SK-N-SH treated with all-trans-retinoic acid at 6 μM for 48 hours (cell line): Measurements from ENCODE around the gene LSS.

Experiments
- ATAC-seq: fragments of 200-7000 bp; cut with Tn5 transposase; 3 replicates; pipeline ENCODE4 v1.9.1; 2020; ENCODE audit warnings: mild to moderate bottlenecking, moderate library complexity
- ARNTL ChIP-seq: fragments of 450-650 bp; formaldehyde crosslinking; IDR thresholded peaks from 2 replicates; pipeline ENCODE4 v1.5.0; 2020; ENCODE audit warnings: low read depth, mild to moderate bottlenecking, moderate library complexity, borderline replicate concordance
- CSDC2 ChIP-seq: fragments of 250-450 bp; sonication (Bioruptor Pico); IDR thresholded peaks from 2 replicates; pipeline ENCODE4 v1.5.0; 2020; ENCODE audit warnings: mild to moderate bottlenecking, moderate library complexity
- GLIS3 ChIP-seq: fragments of 250-450 bp; sonication (Bioruptor Pico); IDR thresholded peaks from 2 replicates; pipeline ENCODE4 v1.5.0; 2020; ENCODE audit warnings: mild to moderate bottlenecking, moderate library complexity
- ISL1 ChIP-seq: fragments of 250-450 bp; sonication (Bioruptor Pico); IDR thresholded peaks from 2 replicates; pipeline ENCODE4 v2.1.2; 2022; ENCODE audit warnings: mild to moderate bottlenecking, moderate library complexity
- OSR1 ChIP-seq: fragments of 250-450 bp; sonication (Bioruptor Pico); IDR thresholded peaks from 2 replicates; pipeline ENCODE4 v1.8.0; 2022; ENCODE audit warnings: moderate library complexity, mild to moderate bottlenecking, inconsistent platforms
- RARB ChIP-seq: fragments of 250-450 bp; sonication (Bioruptor Pico); IDR thresholded peaks from 2 replicates; pipeline ENCODE4 v1.8.0; 2021; ENCODE audit warnings: mild to moderate bottlenecking, moderate library complexity
- SNAI2 ChIP-seq: fragments of 250-450 bp; sonication (Bioruptor Pico); IDR thresholded peaks from 2 replicates; pipeline ENCODE4 v1.5.0; 2020; ENCODE audit warnings: mild to moderate bottlenecking, moderate library complexity
- TOX ChIP-seq: fragments of 250-450 bp; sonication (Bioruptor Pico); IDR thresholded peaks from 2 replicates; pipeline ENCODE4 v1.8.0; 2021; ENCODE audit warnings: mild to moderate bottlenecking, moderate library complexity, borderline replicate concordance
- ZC3H10 ChIP-seq: fragments of 250-450 bp; sonication (Bioruptor Pico); IDR thresholded peaks from 2 replicates; pipeline ENCODE4 v1.5.1; 2021; ENCODE audit warnings: mild to moderate bottlenecking, moderate library complexity
- ZFP3 ChIP-seq: fragments of 250-450 bp; sonication (Bioruptor Pico); IDR thresholded peaks from 2 replicates; pipeline ENCODE4 v1.5.0; 2020; ENCODE audit warnings: mild to moderate bottlenecking, moderate library complexity
- ZFP30 ChIP-seq: fragments of 450-650 bp; formaldehyde crosslinking; IDR thresholded peaks from 2 replicates; pipeline ENCODE4 v1.5.0; 2022; ENCODE audit warnings: mild to moderate bottlenecking, moderate library complexity
- ZNF565 ChIP-seq: fragments of 450-650 bp; formaldehyde crosslinking; conservative IDR thresholded peaks from 2 replicates; pipeline ENCODE4 v1.5.0; 2020; ENCODE audit warnings: low read depth, mild to moderate bottlenecking, moderate library complexity
- ZNF70 ChIP-seq: fragments of 450-650 bp; formaldehyde crosslinking; IDR thresholded peaks from 2 replicates; pipeline ENCODE4 v1.5.0; 2020; ENCODE audit warnings: mild to moderate bottlenecking, moderate library complexity
- TF ChIP-seq, protein P1 (sequence below): fragments of 250-450 bp; sonication (Bioruptor Pico); IDR thresholded peaks from 2 replicates; pipeline ENCODE4 v1.5.0; 2020; ENCODE audit warnings: mild to moderate bottlenecking, moderate library complexity
- TF ChIP-seq, protein P2 (sequence below): fragments of 250-450 bp; sonication (Bioruptor Pico); IDR thresholded peaks from 2 replicates; pipeline ENCODE4 v1.8.0; 2021; ENCODE audit warnings: low read depth, mild to moderate bottlenecking, moderate library complexity, borderline replicate concordance
- TF ChIP-seq, protein P3 (sequence below): fragments of 250-450 bp; sonication (Bioruptor Pico); IDR thresholded peaks from 2 replicates; pipeline ENCODE4 v1.8.0; 2020; ENCODE audit warnings: mild to moderate bottlenecking, moderate library complexity, borderline replicate concordance

The LSS gene

DNA sequence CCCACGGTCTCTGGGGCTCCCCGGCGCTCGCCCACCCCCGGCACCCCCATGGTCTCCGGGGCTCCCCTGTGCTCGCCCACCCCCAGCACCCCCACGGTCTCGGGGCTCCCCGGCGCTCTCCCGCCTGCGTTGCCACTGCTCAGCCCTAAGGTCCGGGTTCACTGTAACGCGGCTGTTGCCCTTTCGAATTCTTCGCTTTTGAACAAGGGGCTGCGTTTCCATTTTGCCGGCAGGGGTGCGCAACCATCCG, 68.0 kb downstream of the LSS start (continued):
- TF ChIP-seq, protein P1, sequence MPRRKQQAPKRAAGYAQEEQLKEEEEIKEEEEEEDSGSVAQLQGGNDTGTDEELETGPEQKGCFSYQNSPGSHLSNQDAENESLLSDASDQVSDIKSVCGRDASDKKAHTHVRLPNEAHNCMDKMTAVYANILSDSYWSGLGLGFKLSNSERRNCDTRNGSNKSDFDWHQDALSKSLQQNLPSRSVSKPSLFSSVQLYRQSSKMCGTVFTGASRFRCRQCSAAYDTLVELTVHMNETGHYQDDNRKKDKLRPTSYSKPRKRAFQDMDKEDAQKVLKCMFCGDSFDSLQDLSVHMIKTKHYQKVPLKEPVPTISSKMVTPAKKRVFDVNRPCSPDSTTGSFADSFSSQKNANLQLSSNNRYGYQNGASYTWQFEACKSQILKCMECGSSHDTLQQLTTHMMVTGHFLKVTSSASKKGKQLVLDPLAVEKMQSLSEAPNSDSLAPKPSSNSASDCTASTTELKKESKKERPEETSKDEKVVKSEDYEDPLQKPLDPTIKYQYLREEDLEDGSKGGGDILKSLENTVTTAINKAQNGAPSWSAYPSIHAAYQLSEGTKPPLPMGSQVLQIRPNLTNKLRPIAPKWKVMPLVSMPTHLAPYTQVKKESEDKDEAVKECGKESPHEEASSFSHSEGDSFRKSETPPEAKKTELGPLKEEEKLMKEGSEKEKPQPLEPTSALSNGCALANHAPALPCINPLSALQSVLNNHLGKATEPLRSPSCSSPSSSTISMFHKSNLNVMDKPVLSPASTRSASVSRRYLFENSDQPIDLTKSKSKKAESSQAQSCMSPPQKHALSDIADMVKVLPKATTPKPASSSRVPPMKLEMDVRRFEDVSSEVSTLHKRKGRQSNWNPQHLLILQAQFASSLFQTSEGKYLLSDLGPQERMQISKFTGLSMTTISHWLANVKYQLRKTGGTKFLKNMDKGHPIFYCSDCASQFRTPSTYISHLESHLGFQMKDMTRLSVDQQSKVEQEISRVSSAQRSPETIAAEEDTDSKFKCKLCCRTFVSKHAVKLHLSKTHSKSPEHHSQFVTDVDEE: no peak
- TF ChIP-seq, protein P2, sequence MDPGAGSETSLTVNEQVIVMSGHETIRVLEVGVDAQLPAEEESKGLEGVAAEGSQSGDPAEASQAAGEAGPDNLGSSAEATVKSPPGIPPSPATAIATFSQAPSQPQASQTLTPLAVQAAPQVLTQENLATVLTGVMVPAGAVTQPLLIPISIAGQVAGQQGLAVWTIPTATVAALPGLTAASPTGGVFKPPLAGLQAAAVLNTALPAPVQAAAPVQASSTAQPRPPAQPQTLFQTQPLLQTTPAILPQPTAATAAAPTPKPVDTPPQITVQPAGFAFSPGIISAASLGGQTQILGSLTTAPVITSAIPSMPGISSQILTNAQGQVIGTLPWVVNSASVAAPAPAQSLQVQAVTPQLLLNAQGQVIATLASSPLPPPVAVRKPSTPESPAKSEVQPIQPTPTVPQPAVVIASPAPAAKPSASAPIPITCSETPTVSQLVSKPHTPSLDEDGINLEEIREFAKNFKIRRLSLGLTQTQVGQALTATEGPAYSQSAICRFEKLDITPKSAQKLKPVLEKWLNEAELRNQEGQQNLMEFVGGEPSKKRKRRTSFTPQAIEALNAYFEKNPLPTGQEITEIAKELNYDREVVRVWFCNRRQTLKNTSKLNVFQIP (CRISPR knock-in tag): no peak
- no peak for TF ChIP-seq ZNF565 (CRISPR knock-in tag)
- TF ChIP-seq TOX (CRISPR knock-in tag): no peak
- TF ChIP-seq OSR1: no peak
- TF ChIP-seq ZC3H10 (CRISPR knock-in tag): no peak

DNA sequence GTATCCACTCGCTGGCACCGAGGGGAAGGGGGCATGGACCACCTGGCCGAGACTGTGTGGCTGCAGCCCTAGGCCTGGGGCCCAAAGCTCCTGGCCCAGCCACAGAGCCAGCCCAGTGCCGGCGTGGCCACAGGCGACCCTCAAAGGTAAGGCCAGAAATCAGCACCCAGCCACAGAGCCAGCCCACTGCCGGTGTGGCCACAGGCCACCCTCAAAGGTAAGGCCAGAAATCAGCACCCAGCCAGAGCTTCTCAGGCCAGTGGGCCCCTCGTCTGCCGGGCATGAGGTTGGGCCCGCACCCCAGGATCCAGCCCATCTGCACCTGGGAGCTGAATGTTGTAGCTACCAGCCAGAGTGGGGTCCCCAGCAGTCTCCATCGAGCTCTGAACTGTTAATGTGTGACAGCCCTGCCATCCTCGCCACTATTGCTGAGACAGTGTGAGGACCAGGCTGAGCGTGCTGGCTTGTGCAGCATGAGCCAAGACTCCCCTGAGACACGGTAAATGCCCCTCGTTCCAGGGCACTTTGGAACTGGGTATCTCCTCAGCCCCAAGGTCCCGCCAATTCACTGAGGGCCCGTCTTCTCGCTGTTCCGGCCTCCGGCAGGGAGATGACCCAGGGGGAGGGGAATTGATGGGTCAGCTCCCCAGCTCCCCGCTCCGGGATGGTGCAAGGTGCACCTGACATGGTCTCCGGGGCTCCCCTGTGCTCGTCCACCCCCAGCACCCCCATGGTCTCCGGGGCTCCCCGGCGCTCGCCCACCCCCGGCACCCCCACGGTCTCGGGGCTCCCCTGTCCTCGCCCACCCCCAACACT, 68.5 kb downstream of the LSS start:
- TF ChIP-seq ZNF70 (CRISPR knock-in tag) (no peak), CSDC2 (CRISPR knock-in tag) (no peak), ZFP3 (CRISPR knock-in tag) (no peak), ISL1 (no peak), GLIS3 (CRISPR knock-in tag) (no peak), ZC3H10 (CRISPR knock-in tag) (no peak), OSR1 (no peak), RARB (no peak), SNAI2 (CRISPR knock-in tag) (no peak)
- TF ChIP-seq, protein P2 (CRISPR knock-in tag): no peak
- TF ChIP-seq, protein P3, sequence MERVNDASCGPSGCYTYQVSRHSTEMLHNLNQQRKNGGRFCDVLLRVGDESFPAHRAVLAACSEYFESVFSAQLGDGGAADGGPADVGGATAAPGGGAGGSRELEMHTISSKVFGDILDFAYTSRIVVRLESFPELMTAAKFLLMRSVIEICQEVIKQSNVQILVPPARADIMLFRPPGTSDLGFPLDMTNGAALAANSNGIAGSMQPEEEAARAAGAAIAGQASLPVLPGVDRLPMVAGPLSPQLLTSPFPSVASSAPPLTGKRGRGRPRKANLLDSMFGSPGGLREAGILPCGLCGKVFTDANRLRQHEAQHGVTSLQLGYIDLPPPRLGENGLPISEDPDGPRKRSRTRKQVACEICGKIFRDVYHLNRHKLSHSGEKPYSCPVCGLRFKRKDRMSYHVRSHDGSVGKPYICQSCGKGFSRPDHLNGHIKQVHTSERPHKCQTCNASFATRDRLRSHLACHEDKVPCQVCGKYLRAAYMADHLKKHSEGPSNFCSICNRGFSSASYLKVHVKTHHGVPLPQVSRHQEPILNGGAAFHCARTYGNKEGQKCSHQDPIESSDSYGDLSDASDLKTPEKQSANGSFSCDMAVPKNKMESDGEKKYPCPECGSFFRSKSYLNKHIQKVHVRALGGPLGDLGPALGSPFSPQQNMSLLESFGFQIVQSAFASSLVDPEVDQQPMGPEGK (CRISPR knock-in tag): no peak
- TF ChIP-seq, all 23 proteins: peak for 0
- no peak; the same call in 2 of the 3 replicates for ATAC-seq

DNA sequence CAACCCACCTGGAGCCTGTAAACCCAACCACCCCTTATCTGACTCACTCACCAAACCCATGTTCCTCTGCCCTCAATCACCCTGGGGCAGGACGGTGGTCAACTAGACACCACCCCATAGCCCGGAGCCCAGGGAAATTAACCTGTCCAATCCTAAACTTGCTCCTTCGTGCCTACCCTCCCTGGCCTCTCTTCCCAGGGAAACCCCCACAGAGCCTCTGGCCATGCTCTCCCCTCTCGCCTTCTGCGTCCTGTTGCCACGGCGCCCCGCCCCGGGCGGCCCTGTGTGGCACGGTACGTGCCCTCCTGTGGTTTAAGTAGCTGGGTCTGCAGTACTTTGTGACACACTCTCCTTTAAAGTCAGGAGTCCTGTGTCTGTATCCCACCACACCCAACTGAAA, 69.2 kb downstream of the LSS start:
- ATAC-seq: no peak
- no peak for TF ChIP-seq CSDC2 (CRISPR knock-in tag)
- no peak for TF ChIP-seq SNAI2 (CRISPR knock-in tag)

DNA sequence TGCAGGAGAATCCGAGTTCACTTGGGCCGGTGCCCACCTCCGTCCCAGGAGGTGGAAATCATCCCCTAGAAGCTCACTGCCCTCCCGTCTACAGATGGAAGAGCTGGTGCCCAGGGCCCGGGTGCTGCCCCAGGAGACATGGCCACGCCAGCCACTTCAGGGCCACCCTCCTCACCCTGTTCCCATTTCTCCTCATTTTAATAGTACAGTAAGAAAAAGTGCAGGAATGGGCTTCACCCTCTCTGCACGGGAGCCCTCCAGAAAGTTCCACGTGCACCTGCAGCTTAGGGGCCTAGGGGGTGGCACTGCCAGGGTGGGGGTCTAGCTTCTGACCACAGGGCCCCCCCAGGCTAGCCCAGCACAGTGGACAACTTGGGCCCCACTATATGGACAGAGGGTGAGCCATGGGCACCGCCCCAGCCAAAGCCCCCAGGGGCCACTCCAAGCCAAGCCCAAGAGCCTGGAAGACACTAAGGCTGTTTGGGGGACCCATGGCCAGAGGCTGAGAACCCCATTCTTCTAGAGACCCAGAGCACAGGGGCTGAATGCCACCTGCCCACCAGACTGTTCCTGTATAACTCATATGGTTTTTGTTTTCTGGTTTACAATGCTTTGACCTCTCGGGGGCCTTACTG, 69.8 kb downstream of the LSS start:
- ATAC-seq: no peak
- TF ChIP-seq GLIS3 (CRISPR knock-in tag) (no peak), ZFP30 (no peak), ZNF70 (CRISPR knock-in tag) (no peak), SNAI2 (CRISPR knock-in tag) (no peak)

DNA sequence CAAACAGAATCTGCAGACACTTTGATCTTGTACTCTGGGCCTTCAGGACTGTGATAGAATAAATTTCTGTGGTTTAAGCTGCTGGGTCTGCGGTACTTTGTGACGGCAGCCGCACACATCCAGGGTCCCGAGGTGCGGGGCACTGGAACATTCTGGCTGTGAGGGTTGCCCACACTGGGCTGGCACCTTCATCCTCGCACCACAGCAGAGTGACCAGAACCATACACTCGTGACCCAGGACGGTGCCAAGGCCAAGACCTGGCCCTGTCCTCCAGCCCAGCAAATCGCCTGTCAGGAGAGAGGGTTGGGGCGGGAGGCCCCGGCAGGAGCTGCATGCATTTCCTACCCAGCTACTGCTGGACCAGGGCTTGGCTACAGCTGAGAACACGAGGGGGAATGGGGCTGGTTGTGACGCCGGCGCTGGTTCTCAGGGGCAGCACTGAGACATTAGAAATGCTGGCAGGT, 70.6 kb downstream of the LSS start:
- no peak for ATAC-seq
- no peak for TF ChIP-seq ARNTL (CRISPR knock-in tag)
- no peak for TF ChIP-seq RARB
